T-helper 22 cell (primary cell): ENCODE measurements around the gene TMEM192.
"Not testable (repeated sequence)": the region's sequence is repeated elsewhere in the genome, so short reads cannot be mapped to it uniquely, and the experiment has no call there.

Experiments used
- DNase-seq: peaks from one replicate; pipeline ENCODE4 v3.0.0-alpha.2; 2020; ENCODE audit warnings: low read depth

TMEM192 gene

GRCh38 chr4:165092187-165092586, 20.5 kb downstream of the TMEM192 start:
- not testable (repeated sequence) for DNase-seq

GRCh38 chr4:165088366-165088765, 24.3 kb downstream of the TMEM192 start:
- no peak for DNase-seq

GRCh38 chr4:165085946-165086345, 26.7 kb downstream of the TMEM192 start:
- no peak for DNase-seq

- not testable (repeated sequence) for DNase-seq
These were observed 27.9 kb downstream of the TMEM192 start for GRCh38 chr4:165084787-165085186.

GRCh38 chr4:165079476-165079875, 33.2 kb downstream of the TMEM192 start:
- no peak for DNase-seq

GRCh38 chr4:165077034-165077578, 35.6 kb downstream of the TMEM192 start:
- DNase-seq: no peak

- DNase-seq: not testable (repeated sequence)
These were observed 39.3 kb downstream of the TMEM192 start for GRCh38 chr4:165073346-165073745.

- no peak for DNase-seq
These were observed 42.1 kb downstream of the TMEM192 start for GRCh38 chr4:165070560-165070959.

- DNase-seq: no peak
These were observed 51.7 kb downstream of the TMEM192 start for GRCh38 chr4:165060938-165061337.

GRCh38 chr4:165059386-165059785, 53.3 kb downstream of the TMEM192 start:
- no peak for DNase-seq

GRCh38 chr4:165058666-165059065, 54.0 kb downstream of the TMEM192 start:
- no peak for DNase-seq

GRCh38 chr4:165055601-165056000, 57.1 kb downstream of the TMEM192 start:
- DNase-seq: no peak

GRCh38 chr4:165053645-165054044, 59.0 kb downstream of the TMEM192 start, which contains the start of gene TRIM75:
Gene TRIM75, plus strand, starts transcription at chr4:165053866. Its CDS starts 5,282 bp downstream, at chr4:165059148.
- no peak for DNase-seq

- no peak for DNase-seq
These were observed 60.0 kb downstream of the TMEM192 start for GRCh38 chr4:165052627-165053026.

GRCh38 chr4:165048170-165048569, 64.5 kb downstream of the TMEM192 start:
- no peak for DNase-seq

GRCh38 chr4:165031436-165032211, 81.0 kb downstream of the TMEM192 start, which contains the start of gene TRIM60:
Gene TRIM60, plus strand, starts transcription at chr4:165031999. Its CDS starts 8,074 bp downstream, at chr4:165040073.
- no peak for DNase-seq

GRCh38 chr4:165027762-165028402, 84.8 kb downstream of the TMEM192 start:
- DNase-seq: no peak

- DNase-seq: not testable (repeated sequence)
These were observed 86.9 kb downstream of the TMEM192 start for GRCh38 chr4:165025782-165026181.
